Measurements from ENCODE around the gene TP63. TPM values are rescaled to one million over a fixed set of nuclear protein-coding genes. Genes with fewer than 3 reads are reported as not detected.

The TP63 gene
- total RNA-seq, 1 experiment from 2014 or later: not detected

- no peak overlapping the region for H4K91ac ChIP-seq (ENCODE audit: insufficient read length, low read depth, low read length)
- Mint-ChIP-seq H3K27ac (no peak overlapping the region), H3K36me3 (ENCODE audit: insufficient read depth in 1 of 3, low read depth in 3 of 3) (no peaks in the 10 kb centered on the region), H3K27me3 (ENCODE audit: low read depth) (peaks cover 70% of the 10 kb centered on the region), H3K4me1 (peaks cover 9 to 18% of the 10 kb centered on the region in 2 experiments; a peak in 3 of 4 replicates), H3K4me3 (no peak overlapping the region), H3K9me3 (no peaks in the 10 kb centered on the region)
- H3K9me3 ChIP-seq (ENCODE audit: control insufficient read depth, low read depth, low read length): no peaks in the 10 kb centered on the region
- no peak overlapping the region for H3T11ph ChIP-seq (ENCODE audit: low read length)
- no peaks in the 10 kb centered on the region for H3K79me1 ChIP-seq (ENCODE audit: insufficient read depth, low read depth, low read length, poor library complexity, severe bottlenecking)
- H2BK15ac ChIP-seq (ENCODE audit: low read depth, low read length): no peak overlapping the region
- no peak overlapping the region for H3K9ac ChIP-seq (ENCODE audit: extremely low read depth, insufficient read length, low read length)
- no peaks in the 10 kb centered on the region for H4K20me1 ChIP-seq (ENCODE audit: control insufficient read depth, insufficient read depth, insufficient read length)
- no peaks in the 10 kb centered on the region for H3K23me2 ChIP-seq (ENCODE audit: insufficient read length, low read depth, low read length, poor library complexity, severe bottlenecking)
- H3K14ac ChIP-seq (ENCODE audit: insufficient read depth, low read length): no peak overlapping the region
- H3K79me2 ChIP-seq (ENCODE audit: insufficient read depth, low read length): no peaks in the 10 kb centered on the region
- H2BK20ac ChIP-seq (ENCODE audit: low read depth, low read length, poor library complexity, severe bottlenecking): no peak overlapping the region
- no peak overlapping the region for H2AFZ ChIP-seq (ENCODE audit: low read length)
- no peak overlapping the region for H2AK5ac ChIP-seq (ENCODE audit: insufficient read length, low read length)
- no peak for DNase-seq
- H3K4me1 ChIP-seq (ENCODE audit: insufficient read depth, low read length): no peaks in the 10 kb centered on the region; the same call in 1 of the 2 replicates
- no peak overlapping the region for H3K4ac ChIP-seq (ENCODE audit: low read depth, low read length)
- no peak overlapping the region for H3K27ac ChIP-seq (ENCODE audit: insufficient read length, low read depth, low read length)
- WGBS (ENCODE audit: extremely low coverage, insufficient read length, low lambda C conversion rate): no CpG with 5 or more reads among the region's 5 CpGs
- H2BK5ac ChIP-seq (ENCODE audit: insufficient read length, low read length): no peak overlapping the region
- TF ChIP-seq CTCF (conservative IDR thresholded peaks at IDR 0.05): no peak
- no peak overlapping the region for H2BK12ac ChIP-seq (ENCODE audit: insufficient read length, low read depth, low read length)
- H4K8ac ChIP-seq (replicated peaks; ENCODE audit: insufficient read length, low read depth, low read length): no peak overlapping the region
- H3K56ac ChIP-seq (ENCODE audit: insufficient read length, low read depth, low read length): no peak overlapping the region
- peaks cover 2% of the 10 kb centered on the region; the same call in 1 of the 2 replicates for H3K27me3 ChIP-seq (ENCODE audit: insufficient read depth, low read length)
- no peak overlapping the region for H4K5ac ChIP-seq (ENCODE audit: insufficient read length, low read depth, low read length)
- no peak overlapping the region for H3K4me2 ChIP-seq (ENCODE audit: insufficient read depth, insufficient read length, low read length)
- H3K23ac ChIP-seq (ENCODE audit: insufficient read length, low read depth, low read length): no peak overlapping the region
- H2BK120ac ChIP-seq (ENCODE audit: low read depth, low read length, poor library complexity, severe bottlenecking): no peak overlapping the region
- H3K18ac ChIP-seq (ENCODE audit: insufficient read length, low read depth, low read length): no peak overlapping the region
Measured at GRCh38 chr3:189797103-189797750, 166.0 kb downstream of the TP63 start.

Data from H9 (cell line).